ENCODE measurements around the gene MAFB. TPM values are rescaled to one million over a fixed set of nuclear protein-coding genes. Genes with fewer than 3 reads are reported as not detected.

The MAFB gene
- total RNA-seq, 1 experiment from 2014 or later: 0.88 TPM

DNA sequence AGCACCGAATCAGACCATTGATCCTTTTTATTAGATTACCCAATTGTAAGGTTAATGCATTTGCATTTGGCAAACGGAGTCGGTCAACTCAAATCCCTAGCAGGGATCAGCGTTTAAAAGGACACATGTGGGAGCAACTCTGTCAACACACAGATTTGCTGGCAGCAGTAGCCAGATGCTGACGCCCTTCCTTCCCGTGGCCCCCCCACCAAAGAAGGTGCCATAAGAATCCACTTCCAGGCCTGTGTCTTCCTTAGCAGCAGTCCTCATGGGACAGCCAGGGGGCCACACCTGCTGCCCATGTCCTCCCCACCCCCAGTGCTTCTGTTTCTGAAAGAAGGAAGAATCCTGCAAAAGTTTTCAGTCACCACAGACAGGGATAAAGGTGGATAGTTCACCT lies 24.5 kb upstream of the MAFB start:
- Mint-ChIP-seq H3K9me3 (ENCODE audit: unreplicated experiment) (no peaks in the 10 kb centered on the region), H3K27me3 (ENCODE audit: insufficient read depth, unreplicated experiment) (peaks cover 38% of the 10 kb centered on the region), H3K4me3 (ENCODE audit: unreplicated experiment) (no peak overlapping the region), H3K36me3 (ENCODE audit: insufficient read depth, unreplicated experiment) (no peaks in the 10 kb centered on the region), H3K27ac (ENCODE audit: unreplicated experiment) (no peak overlapping the region), H3K4me1 (ENCODE audit: low read depth, unreplicated experiment) (no peaks in the 10 kb centered on the region)
- Histone ChIP-seq H3K27me3 (replicated peaks; ENCODE audit: control insufficient read depth, insufficient read depth, low read length) (peaks cover 7% of the 10 kb centered on the region; the same call in 1 of the 2 replicates), H3K4me1 (no peaks in the 10 kb centered on the region), H3K4me3 (ENCODE audit: low read depth, low read length) (no peak overlapping the region), H3K36me3 (ENCODE audit: control insufficient read depth, insufficient read depth, low read length) (no peaks in the 10 kb centered on the region), H3K9me3 (no peaks in the 10 kb centered on the region)
- intact Hi-C loops (cut with micrococcal nuclease; ENCODE audit: unreplicated experiment): no loop called here
- POLR2A ChIA-PET: no interaction called here
- TF ChIP-seq, protein P1, sequence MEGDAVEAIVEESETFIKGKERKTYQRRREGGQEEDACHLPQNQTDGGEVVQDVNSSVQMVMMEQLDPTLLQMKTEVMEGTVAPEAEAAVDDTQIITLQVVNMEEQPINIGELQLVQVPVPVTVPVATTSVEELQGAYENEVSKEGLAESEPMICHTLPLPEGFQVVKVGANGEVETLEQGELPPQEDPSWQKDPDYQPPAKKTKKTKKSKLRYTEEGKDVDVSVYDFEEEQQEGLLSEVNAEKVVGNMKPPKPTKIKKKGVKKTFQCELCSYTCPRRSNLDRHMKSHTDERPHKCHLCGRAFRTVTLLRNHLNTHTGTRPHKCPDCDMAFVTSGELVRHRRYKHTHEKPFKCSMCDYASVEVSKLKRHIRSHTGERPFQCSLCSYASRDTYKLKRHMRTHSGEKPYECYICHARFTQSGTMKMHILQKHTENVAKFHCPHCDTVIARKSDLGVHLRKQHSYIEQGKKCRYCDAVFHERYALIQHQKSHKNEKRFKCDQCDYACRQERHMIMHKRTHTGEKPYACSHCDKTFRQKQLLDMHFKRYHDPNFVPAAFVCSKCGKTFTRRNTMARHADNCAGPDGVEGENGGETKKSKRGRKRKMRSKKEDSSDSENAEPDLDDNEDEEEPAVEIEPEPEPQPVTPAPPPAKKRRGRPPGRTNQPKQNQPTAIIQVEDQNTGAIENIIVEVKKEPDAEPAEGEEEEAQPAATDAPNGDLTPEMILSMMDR (IDR thresholded peaks at IDR 0.05; ENCODE audit: insufficient read depth in 1 of 2, low read depth in 1 of 2, low read length in 1 of 2, severe bottlenecking in 1 of 2, unreplicated experiment in 1 of 2): no peak
- no peak for DNase-seq
- BruUV-seq (replicated peaks): no TSS peak
- CTCF ChIA-PET: no interaction called here

DNA sequence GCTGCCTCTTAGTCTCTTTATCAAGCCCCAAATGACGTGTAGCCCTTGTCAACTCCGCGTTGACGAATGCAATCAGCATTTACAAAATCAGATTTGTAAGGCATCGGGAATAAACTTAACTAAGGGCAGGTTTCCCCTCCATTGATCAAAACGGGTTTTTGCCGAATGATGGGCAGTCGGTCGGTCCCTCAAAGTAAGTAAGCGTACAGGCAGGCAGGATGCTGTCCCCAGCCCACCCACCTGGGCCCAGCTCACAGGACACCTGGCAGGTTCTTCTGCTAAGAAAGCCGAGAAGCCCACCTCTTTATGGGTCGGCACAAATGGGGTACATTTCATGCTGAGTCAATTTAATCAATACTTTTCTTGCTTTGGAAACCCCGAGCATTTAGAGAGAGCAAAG lies 22.0 kb upstream of the MAFB start:
- peaks cover 19% of the 10 kb centered on the region for H3K4me1 ChIP-seq
- Mint-ChIP-seq H3K4me1 (ENCODE audit: low read depth, unreplicated experiment) (peaks cover 10% of the 10 kb centered on the region), H3K9me3 (ENCODE audit: unreplicated experiment) (no peaks in the 10 kb centered on the region), H3K27ac (ENCODE audit: unreplicated experiment) (no peak overlapping the region), H3K27me3 (ENCODE audit: insufficient read depth, unreplicated experiment) (peaks cover 25% of the 10 kb centered on the region), H3K36me3 (ENCODE audit: insufficient read depth, unreplicated experiment) (no peaks in the 10 kb centered on the region), H3K4me3 (ENCODE audit: unreplicated experiment) (no peak overlapping the region)
- TF ChIP-seq, protein P1 (IDR thresholded peaks at IDR 0.05; ENCODE audit: insufficient read depth in 1 of 2, low read depth in 1 of 2, low read length in 1 of 2, severe bottlenecking in 1 of 2, unreplicated experiment in 1 of 2): no peak
- H3K9me3 ChIP-seq: no peaks in the 10 kb centered on the region
- peaks cover 3% of the 10 kb centered on the region; the same call in 1 of the 2 replicates for H3K27me3 ChIP-seq (replicated peaks; ENCODE audit: control insufficient read depth, insufficient read depth, low read length)
- H3K36me3 ChIP-seq (ENCODE audit: control insufficient read depth, insufficient read depth, low read length): no peaks in the 10 kb centered on the region
- H3K4me3 ChIP-seq (ENCODE audit: low read depth, low read length): no peak overlapping the region
- CTCF ChIA-PET: interaction anchor here (0.8 kb wide), 1 partner anchor 22 kb away, joined by 3 read pairs; the partner anchor contains the start of gene MAFB
- POLR2A ChIA-PET: no interaction called here
- BruUV-seq (replicated peaks): no TSS peak
- intact Hi-C loops (cut with micrococcal nuclease; ENCODE audit: unreplicated experiment): no loop called here
- DNase-seq: no peak

DNA sequence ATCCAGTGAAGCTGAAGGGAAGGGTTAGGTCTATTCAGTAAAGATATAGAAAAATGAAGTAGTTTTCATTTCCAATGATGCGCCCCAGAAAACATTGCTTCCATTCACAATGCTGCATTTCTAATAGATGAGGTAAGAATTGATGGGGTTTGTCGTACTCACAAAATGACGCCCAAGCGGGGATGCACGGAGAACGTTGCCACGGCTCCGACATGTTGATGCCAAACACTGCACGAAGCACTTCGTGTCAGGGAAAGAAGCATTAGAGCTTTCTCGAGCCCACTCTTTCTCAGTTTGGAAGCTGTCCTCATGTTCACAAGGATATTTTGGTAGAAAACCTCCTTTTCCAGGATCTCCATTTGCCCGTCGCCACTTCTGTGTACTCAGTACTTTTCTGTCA lies 21.6 kb upstream of the MAFB start:
- intact Hi-C loops (cut with micrococcal nuclease; ENCODE audit: unreplicated experiment): no loop called here
- Histone ChIP-seq H3K9me3 (no peaks in the 10 kb centered on the region), H3K27me3 (replicated peaks; ENCODE audit: control insufficient read depth, insufficient read depth, low read length) (peaks cover 3% of the 10 kb centered on the region; the same call in 1 of the 2 replicates), H3K36me3 (ENCODE audit: control insufficient read depth, insufficient read depth, low read length) (no peaks in the 10 kb centered on the region), H3K4me1 (peaks cover 19% of the 10 kb centered on the region), H3K4me3 (ENCODE audit: low read depth, low read length) (no peak overlapping the region)
- Mint-ChIP-seq H3K27me3 (ENCODE audit: insufficient read depth, unreplicated experiment) (peaks cover 23% of the 10 kb centered on the region), H3K4me1 (ENCODE audit: low read depth, unreplicated experiment) (peaks cover 10% of the 10 kb centered on the region), H3K4me3 (ENCODE audit: unreplicated experiment) (no peak overlapping the region), H3K27ac (ENCODE audit: unreplicated experiment) (no peak overlapping the region), H3K36me3 (ENCODE audit: insufficient read depth, unreplicated experiment) (no peaks in the 10 kb centered on the region), H3K9me3 (ENCODE audit: unreplicated experiment) (no peaks in the 10 kb centered on the region)
- ChIA-PET CTCF (no interaction called here), POLR2A (no interaction called here)
- TF ChIP-seq, protein P1 (IDR thresholded peaks at IDR 0.05; ENCODE audit: insufficient read depth in 1 of 2, low read depth in 1 of 2, low read length in 1 of 2, severe bottlenecking in 1 of 2, unreplicated experiment in 1 of 2): no peak
- no TSS peak for BruUV-seq (replicated peaks)
- no peak for DNase-seq

All from Caco-2 (cell line).